GM20000 (cell line): ENCODE measurements around the gene OAS3.

Experiments
- DNase-seq: peaks from one replicate; pipeline ENCODE4 v3.0.0; 2012; ENCODE audit warnings: low spot score
- CTCF ChIP-seq: IDR thresholded peaks from 2 replicates; pipeline ENCODE4 v1.5.1; 2012; ENCODE audit warnings: mild to moderate bottlenecking, control low read depth; ENCODE audit errors: extremely low read depth, missing control alignments

Gene OAS3

DNA sequence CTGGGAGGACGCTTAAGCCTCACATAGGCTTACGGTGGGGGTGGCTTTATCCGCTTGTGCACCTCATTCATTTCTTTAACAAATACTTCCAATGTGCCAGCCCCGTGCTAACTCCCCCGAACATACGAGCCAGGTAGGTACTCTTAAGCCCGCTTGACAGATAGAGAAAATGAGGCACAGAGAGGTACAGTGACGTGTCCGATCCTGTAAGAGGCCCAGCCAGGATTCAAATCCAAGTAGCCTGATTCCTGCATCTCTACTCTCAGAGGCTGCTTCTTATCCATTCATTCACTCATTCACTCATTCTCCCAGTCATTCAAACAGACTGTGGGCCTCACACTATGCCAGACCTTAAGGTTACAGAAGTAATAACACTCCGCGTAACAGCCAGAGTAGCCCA, 477 bp downstream of the OAS3 start:
- no peak for DNase-seq
- no peak for TF ChIP-seq CTCF

GRCh38 chr12:112939761-112940381, 1.6 kb downstream of the OAS3 start:
- no peak for TF ChIP-seq CTCF
- DNase-seq: peak; percentile 75

DNA sequence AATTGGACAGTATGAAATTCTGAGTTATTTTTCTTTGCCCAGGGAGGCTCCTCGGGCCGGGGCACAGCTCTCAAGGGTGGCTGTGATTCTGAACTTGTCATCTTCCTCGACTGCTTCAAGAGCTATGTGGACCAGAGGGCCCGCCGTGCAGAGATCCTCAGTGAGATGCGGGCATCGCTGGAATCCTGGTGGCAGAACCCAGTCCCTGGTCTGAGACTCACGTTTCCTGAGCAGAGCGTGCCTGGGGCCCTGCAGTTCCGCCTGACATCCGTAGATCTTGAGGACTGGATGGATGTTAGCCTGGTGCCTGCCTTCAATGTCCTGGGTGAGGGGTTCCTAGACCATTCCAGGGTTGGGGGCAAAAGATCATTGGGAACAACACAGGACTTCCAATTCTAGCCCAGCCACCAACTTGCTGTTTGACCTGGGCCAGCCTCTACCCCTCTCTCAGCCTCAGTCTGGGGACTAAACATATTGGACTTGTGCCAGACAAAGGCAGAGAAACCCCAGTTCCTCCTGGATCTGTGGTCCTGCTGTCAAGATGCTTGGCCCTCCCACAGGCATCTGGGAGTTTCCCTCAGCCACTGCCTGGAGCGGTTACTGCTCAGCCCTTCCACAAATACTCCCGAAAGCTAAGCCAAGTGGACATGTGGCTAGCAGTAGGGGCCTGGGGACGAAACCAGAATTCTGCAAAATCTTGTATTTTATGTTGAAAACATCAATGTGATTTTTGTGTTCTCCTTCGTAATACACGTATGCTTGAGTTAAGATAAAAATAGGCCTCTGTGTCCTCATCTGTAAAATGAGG, 3.5 kb downstream of the OAS3 start:
- no peak for DNase-seq
- TF ChIP-seq CTCF: no peak

- no peak for DNase-seq
- no peak for TF ChIP-seq CTCF
Observed at GRCh38 chr12:112942572-112942971, 4.3 kb downstream of the OAS3 start.

DNA sequence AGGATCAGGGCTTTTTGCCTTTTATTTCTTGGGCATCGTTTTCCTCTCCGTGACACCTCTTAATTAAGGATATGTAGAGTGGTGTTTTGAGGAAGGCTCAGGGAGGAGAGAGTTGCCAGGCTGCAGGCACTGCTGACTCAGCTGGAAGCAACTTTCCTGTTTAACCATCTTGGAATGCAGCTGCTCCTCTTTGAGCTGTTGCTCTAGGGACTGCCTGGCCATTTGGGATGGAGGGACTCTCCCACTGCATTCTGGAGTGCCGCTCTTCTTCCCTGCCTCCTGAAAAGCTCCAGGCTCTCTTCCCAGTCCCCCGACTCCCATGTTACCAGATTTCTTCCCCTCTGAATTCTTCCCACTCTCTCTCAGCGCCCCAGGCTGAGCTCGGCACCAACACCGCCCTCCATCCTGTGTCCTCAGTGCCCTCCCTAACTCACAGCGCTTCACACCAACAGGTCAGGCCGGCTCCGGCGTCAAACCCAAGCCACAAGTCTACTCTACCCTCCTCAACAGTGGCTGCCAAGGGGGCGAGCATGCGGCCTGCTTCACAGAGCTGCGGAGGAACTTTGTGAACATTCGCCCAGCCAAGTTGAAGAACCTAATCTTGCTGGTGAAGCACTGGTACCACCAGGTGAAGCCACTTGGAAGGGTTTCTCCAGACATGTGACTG, 5.9 kb downstream of the OAS3 start:
- no peak for DNase-seq
- TF ChIP-seq CTCF: no peak

- TF ChIP-seq CTCF: no peak
- DNase-seq: no peak
Observed at GRCh38 chr12:112945515-112945914, 7.2 kb downstream of the OAS3 start.

- TF ChIP-seq CTCF: no peak
- no peak for DNase-seq
Observed at GRCh38 chr12:112946236-112947000, 8.1 kb downstream of the OAS3 start.
